HG03571 (cell line): ENCODE data around the gene SEPTIN2.
"Not testable (repeated sequence)": the region's sequence is repeated elsewhere in the genome, so short reads cannot be mapped to it uniquely, and the experiment has no call there.

ENCODE experiments used
- ATAC-seq: cut with Tn5 transposase; IDR thresholded peaks from one replicate; pipeline ENCODE4 v1.9.1; 2021; ENCODE audit not compliant: unreplicated experiment

SEPTIN2 gene

DNA sequence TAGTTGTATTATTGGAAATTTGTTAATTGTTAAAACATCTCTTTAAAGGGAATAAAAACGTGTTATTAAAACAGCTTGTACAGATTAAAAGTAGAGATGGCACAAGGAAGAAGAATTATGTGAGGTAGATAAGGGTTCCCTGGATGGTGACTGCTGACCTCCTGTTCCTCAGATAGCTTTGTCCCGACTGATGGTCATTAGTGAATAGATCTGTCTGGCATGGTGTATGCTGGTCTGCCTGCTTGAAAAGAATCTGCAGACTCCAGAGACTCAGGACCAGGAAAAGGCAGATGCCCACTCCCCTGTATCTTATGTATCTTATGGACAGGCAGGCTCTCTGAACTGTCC lies 34.8 kb downstream of the SEPTIN2 start:
- no peak for ATAC-seq

DNA sequence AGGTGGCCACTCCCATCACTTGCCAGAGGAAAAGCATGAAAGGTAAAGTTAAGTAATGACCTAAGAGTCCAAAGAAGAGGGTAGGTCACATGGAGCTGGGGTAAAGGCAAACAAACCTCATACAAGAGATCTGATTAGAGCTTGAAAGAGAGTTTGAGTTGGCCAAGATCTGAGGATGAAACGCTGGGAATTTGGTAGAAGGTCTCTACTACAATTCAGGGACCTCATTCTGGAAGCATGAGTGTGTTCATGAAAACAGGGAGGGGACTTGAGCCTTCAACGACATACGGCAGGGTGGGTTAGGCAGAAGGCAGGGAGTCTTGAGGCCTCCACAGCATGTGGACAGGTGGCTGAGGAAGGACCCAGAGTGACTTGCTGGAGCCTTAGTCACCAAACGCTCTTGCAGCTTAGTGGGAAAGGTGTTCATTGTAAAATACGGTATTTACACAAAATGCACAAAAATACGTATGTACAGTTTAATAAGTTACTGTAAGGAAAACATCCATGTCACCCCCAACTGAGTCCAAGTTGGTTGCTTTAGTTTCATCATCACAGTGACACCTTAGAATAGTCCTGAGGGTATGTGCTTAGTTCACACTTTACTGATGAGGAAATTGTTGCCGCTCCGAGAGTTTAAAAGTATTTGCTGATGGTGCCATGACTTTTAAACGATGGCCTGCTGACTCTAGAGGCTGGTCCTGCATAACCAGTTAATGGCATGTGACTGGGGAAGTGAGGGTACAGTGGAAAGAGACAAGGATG lies 35.3 kb downstream of the SEPTIN2 start:
- no peak for ATAC-seq

GRCh38 chr2:241351640-241352031 lies 35.9 kb downstream of the SEPTIN2 start:
- ATAC-seq: no peak

GRCh38 chr2:241352227-241352626 lies 36.5 kb downstream of the SEPTIN2 start:
- ATAC-seq: no peak

DNA sequence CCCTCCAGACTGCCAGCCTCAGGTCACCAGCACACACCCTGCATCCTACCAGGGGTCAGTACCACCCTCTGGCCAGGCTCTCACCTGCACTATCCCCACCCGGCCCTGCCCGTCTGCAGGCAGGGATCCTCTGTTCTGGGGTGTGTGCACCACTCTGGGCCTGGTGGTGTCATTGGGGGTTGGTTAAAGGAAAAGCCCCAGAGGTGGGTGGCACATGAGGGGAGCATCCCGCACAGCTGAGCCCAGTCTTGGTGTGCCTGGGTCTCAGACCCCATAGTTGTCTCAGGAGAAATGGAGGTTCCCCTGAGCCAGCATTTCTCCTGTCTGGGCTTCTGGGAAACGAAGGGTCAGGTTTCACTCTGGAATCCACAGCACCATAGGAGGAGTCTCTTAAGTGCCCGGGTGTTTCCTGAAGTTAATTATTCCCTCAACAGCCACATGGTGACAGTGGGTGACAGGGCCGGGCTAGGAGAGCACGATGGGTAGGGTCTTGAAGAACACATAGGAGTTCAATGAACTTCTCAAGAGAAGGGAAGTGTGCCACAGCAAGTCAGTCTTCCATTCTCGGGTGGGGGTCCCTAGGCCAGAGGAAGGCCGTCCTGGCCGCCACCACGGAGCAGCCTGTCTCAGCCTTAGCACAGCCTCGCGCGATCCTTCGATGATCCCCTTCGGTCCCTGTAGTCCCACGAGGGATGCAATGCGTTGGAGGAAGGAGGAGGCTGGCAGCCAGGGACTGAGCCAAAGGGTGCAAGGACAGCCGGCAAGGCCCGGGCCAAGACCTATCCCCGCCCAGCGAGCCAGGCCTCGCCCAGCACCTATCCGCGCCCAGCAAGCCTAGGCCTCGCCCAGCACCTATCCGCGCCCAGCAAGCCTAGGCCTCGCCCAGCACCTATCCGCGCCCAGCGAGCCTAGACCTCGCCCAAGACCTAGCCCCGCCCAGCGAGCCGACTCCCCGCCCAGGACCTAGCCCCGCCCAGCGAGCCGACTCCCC lies 39.2 kb downstream of the SEPTIN2 start:
- ATAC-seq: no peak

DNA sequence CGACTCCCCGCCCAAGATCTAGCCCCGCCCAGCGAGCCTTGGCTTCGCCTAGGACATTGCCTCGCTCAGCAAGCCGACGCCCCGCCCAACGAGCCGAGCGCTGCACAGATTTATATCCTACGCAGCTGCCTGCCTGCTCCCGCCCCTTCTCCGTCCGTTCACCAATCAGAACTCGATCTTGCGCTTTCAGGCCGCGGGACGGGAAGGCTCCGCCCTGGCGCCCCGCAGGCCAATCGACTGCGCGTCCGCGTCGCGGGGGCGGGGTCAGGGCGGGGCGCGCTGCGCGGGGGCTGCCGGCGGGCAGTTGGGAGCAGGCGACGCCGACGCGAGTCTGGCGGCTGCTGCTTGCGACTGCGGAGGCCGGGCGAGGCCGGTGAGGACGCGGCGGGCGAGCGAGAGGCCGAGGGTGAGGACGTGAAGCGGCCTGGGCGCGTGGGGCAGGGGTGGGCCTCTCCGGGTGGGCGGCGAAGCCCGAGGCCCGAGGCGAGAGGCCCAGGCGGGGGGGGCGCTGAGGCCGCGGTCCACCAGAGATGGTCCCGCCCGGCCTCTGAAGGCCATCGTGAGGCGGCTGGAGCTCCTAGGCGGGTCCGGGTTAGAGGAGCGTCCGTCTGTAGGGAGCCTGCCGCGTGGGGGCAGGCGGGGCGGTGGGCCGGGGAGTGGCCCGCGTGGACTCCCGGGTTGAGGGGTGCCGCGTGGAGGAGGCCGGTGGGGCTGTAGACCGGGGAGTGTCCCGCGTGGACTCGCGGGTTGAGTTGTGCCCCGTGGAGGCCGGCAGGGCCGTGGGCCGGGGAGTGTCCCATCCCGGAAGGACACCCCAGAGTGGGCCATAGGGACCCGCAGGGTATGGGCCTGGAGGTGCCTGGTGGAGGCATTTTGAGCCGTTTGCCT lies 40.5 kb downstream of the SEPTIN2 start, which contains the start of gene FARP2:
FARP2 (plus strand) TSS at position 303 of the 888 bp plus-strand sequence. CDS start 16,823 bp downstream, outside the sequence.
- peak; percentile 74 for ATAC-seq

DNA sequence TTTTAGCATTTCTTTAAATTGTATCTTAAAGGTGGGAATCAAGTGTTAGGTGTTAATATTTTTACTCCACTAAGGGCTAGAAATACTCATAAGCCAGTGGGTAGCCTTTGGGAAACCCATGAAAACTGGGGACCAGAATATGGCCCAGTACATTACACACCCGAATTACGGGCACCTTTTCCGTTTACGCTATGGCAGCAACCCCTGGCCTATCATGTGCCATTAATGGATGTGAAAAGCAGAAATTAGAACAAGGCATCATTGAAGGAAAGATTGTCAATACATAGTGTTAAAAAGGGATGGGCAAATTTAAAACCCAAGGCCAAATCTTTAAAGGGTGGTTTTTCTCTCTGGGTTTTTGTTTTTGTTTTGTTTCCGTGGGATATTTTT lies 41.1 kb downstream of the SEPTIN2 start:
- ATAC-seq: no peak

- no peak for ATAC-seq
These were observed 41.8 kb downstream of the SEPTIN2 start for GRCh38 chr2:241357531-241357930.

DNA sequence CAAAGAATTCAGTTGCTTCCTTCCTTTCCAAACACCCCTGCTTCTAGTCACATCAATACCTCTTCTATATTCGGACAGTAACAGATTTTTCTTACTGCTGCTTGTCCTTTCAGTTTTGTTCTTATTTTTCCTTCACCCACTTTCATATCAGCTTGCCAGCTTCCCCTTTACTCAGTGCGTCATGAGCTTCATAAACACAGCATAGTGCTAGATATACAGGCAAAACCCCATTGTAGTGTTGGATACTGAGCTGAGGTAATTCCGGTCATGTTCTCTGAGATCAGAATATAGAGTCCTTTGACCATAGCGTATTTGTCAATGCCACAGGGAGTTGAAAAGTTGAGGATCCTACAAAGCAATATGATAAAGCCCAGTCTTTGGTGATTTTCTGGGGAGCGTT lies 42.7 kb downstream of the SEPTIN2 start:
- ATAC-seq: no peak

DNA sequence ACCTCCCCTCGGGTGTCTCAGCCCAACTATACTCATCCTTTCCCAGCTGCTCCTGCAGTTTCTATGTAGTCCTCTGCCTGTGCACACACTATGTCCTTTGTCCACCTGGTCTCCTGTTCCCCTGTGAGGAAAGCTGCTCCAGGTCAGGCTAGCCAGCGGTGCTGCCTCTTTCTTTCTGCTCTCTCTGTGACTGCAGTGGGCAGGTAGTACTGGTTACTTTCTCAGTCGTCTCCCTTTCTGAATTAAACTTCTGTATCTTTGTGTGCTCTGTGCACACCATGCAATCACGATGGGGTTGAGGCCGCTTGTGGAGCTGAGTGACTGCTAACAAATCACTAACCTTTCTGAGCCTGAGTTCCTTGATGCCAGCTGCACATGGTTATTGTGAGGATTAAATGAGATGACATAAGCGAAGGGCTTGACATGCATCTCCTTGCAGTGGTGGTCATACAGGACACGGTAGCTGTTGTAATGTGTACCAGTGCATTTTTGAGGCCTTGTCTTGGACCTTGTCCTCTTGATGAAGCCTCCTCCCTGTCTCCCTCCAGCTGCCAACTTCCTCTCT lies 43.8 kb downstream of the SEPTIN2 start:
- ATAC-seq: no peak

DNA sequence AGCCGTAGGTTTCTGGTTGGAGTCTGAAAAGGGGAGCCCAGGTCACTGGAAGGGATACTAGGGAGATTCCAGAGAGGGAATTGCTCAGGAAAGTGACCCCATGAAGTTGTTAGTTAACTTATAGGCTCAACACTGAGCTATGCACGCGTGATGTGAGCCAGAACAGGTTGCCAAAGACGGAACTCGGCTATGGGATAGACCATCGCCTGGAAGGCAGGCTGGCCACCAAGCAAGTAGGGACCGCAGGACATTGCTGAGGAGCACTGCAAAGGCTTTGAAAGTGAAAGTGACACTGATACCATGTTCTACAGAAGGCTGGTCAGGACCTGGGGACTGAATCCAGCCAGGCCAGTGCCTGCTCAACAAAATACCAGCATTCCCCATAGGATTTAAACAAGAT lies 47.7 kb downstream of the SEPTIN2 start:
- no peak for ATAC-seq

DNA sequence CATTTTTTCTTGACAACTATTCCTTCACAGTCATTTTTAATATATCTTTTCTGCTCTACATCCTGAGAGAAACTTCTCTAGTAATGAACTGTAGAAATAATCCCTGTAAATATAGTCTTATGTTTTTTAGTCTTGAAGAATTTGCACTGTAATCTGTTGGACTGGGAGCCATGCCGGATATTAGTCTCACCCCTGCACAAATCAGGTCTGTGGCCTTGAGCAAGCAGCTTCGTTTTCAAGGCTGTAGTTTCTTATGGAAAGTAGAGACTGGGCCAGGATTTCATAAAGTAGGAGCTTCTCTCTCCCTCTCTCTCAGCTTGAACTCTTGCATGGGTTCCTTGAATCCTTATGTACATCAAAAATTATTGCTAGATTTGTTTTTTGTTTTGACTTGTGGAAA lies 49.1 kb downstream of the SEPTIN2 start:
- ATAC-seq: no peak

DNA sequence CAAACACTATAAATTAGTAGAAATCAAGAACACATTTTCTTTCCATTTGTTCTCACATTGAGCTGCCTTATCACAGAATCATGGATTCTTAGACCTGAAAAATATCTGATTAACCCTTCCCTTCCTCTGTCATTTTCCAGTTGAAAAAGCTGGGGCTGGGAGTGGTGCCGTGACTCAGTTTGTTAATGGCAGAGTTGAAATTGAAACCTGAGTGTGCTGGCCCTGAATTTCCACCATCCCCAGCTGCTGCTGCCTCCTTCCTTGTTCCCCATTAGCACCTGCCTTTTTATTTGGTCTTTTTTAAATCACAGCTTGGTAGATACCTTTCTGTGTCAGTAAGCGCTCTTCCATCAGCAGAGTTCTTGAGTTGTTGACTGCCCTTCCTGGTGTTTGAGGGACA lies 51.0 kb downstream of the SEPTIN2 start:
- ATAC-seq: no peak

DNA sequence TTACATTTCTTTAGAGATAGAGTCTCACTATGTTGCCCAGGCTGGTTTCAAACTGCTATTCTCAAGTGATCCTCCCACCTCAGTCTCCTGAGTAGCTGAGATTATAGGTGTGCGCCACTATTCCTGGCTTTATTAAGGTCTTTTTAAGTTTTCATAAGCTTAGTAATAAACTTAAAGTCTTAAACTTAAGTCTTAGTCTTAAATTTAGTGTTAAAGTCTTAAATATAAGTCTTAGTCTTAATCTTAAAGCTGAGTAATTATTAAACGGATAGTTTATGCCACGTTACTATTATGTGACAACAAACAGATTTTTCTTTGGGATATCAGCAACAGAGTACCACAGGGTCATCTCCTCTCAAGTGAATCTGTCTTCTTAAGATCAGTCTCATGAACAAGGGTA lies 52.9 kb downstream of the SEPTIN2 start:
- no peak for ATAC-seq

DNA sequence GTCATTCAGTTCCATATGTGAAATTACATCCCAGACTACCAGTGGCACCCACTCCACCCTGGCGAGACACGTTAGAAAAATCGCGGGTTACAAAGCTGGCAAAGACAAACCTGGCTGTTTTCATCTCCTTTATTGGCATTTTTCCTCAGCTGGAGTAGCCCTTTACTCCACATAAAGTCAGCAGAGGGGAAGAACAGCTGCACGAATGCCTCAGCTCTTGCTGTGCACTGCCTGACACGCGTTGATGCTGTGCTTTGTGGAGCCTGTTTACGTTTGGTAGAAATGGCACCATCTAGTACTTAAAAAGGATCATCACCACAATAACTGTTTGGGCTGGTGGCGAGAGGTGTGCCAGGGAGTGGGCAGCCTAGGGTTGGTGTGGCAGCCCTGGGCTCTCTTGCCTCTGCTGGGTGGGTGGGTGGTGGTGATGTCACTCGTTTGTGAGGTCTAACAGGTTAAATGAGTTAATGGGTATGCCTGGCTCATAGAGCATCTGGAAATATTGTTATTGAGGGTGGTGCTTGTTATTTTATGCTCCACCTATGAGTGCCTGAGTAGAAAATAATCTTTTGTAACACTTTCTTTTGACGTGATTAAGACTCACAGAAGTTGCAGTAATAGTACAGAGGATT lies 56.8 kb downstream of the SEPTIN2 start:
- ATAC-seq: no peak

- no peak for ATAC-seq
These were observed 57.7 kb downstream of the SEPTIN2 start for GRCh38 chr2:241373446-241373845.

- ATAC-seq: not testable (repeated sequence)
These were observed 58.2 kb downstream of the SEPTIN2 start for GRCh38 chr2:241373906-241374305.

DNA sequence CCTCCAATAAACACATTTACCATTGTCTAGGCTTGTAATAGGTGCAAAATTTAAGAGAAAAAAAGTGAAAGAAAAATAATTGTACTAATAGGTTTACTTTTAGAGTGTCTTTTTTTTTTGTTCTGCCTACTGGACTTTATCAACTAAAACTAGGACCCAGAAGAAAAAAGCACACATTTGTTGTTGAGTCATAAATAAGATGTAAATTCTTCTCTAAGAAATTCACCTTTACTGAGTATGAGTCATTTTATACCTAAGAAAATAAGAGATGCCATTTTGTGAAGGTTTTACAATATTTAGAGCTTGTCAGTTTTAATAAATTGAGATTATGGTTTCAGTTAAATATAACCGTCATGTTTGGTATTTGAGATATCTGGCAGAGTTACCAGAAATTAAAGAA lies 59.6 kb downstream of the SEPTIN2 start:
- ATAC-seq: no peak

DNA sequence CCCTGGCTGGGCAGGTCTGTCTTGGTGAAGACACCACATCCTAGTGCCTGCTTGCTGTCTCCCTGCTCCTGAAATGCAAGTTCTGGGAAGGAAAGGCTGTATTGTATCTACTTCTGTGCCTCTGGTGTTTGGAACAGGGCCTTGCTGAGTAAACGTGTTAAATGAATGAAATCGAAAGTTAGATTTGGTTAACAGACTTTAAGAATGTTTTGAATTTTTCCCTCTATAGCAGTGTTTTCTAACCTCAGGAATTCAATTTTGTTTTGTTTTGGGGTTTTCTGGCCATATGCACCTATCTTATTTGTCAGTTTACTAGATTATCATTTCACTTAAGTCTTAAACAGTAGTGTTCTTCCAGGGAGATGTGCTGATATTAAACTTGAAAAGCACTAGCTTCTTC lies 61.1 kb downstream of the SEPTIN2 start:
- ATAC-seq: no peak

DNA sequence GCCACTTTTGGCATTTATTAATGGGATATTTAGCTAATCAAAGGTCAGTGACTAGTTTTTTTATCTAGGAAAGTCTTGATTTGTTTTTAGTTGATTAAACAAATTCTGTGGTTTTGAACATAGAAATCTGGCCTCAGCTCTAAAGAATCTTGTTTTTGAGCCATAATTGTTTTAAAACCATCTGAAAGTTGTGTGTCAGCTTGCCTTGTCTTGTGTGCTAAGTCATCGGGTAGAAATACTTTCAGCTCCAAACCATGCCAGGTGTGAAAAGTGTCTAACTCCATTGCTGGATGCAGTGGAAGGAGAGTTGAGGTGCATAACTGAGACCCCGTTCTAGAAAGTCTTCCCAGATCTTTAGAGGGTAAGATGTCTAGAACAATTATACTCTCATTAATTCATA lies 63.1 kb downstream of the SEPTIN2 start:
- ATAC-seq: no peak
